RPMI7951 (cell line): Measurements from ENCODE around the gene PYM1. TPM values are rescaled to one million over a fixed set of nuclear protein-coding genes. Genes with fewer than 3 reads are reported as not detected.

ENCODE experiments used
- total RNA-seq: library from RNA; depleted of rRNA; stranded (reverse); fragments of >200 nt; shearing (Covaris generic); gene quantifications from 2 replicates; pipeline ENCODE4 v1.2.3, GENCODE V29; 2014; rRNA removed

The PYM1 gene
- total RNA-seq, 1 experiment from 2014 or later: 21.7 TPM

Other genes starting within 250 kb of the PYM1 start
- gene ITGA7, start 220.0 kb downstream of the PYM1 start, total RNA-seq: 11.4 and 15.1 TPM in 2 replicates
- 155 and 170 TPM in 2 replicates for gene BLOC1S1, start 211.8 kb downstream of the PYM1 start, total RNA-seq
- gene RDH5, start 207.5 kb downstream of the PYM1 start, total RNA-seq: 6.0 and 6.7 TPM in 2 replicates
- 1,417 and 1,738 TPM in 2 replicates for gene CD63, start 198.9 kb downstream of the PYM1 start, total RNA-seq
- 1.6 and 2.1 TPM in 2 replicates for gene GDF11, start 184.8 kb downstream of the PYM1 start, total RNA-seq
- 110 and 137 TPM in 2 replicates for gene SARNP, start 110.2 kb downstream of the PYM1 start, total RNA-seq
- gene ORMDL2, start 109.9 kb downstream of the PYM1 start, total RNA-seq: 25.5 and 37.1 TPM in 2 replicates
- gene DNAJC14, start 98.3 kb downstream of the PYM1 start, total RNA-seq: 26.0 and 30.8 TPM in 2 replicates
- 4.2 and 4.4 TPM in 2 replicates for gene MMP19, start 85.0 kb downstream of the PYM1 start, total RNA-seq
- 16.9 and 23.6 TPM in 2 replicates for gene DGKA, start 3.3 kb upstream of the PYM1 start, total RNA-seq
- gene PMEL, start 38.1 kb upstream of the PYM1 start, total RNA-seq: 0.84 and 1.1 TPM in 2 replicates
- 54.7 and 85.4 TPM in 2 replicates for gene CDK2, start 38.9 kb upstream of the PYM1 start, total RNA-seq
- 39.2 and 45.1 TPM in 2 replicates for gene RAB5B, start 46.2 kb upstream of the PYM1 start, total RNA-seq
- gene SUOX, start 69.4 kb upstream of the PYM1 start, total RNA-seq: 10.7 and 13.6 TPM in 2 replicates
- 0.78 and 1.8 TPM in 2 replicates for gene IKZF4, start 93.1 kb upstream of the PYM1 start, total RNA-seq
- 1,489 and 2,299 TPM in 2 replicates for gene RPS26, start 114.0 kb upstream of the PYM1 start, total RNA-seq
- gene ERBB3, start 152.3 kb upstream of the PYM1 start, total RNA-seq: 3.0 and 5.4 TPM in 2 replicates
- 184 and 190 TPM in 2 replicates for gene PA2G4, start 176.7 kb upstream of the PYM1 start, total RNA-seq
- gene RPL41, start 188.7 kb upstream of the PYM1 start, total RNA-seq: 2,792 and 3,380 TPM in 2 replicates
- gene ZC3H10, start 190.4 kb upstream of the PYM1 start, total RNA-seq: 3.1 and 3.3 TPM in 2 replicates
- gene ESYT1, start 200.4 kb upstream of the PYM1 start, total RNA-seq: 179 and 193 TPM in 2 replicates
- gene MYL6B, start 224.7 kb upstream of the PYM1 start, total RNA-seq: 62.7 and 64.5 TPM in 2 replicates
- gene MYL6, start 230.5 kb upstream of the PYM1 start, total RNA-seq: 3,182 and 3,310 TPM in 2 replicates